ENCODE measurements around the gene RPE65.
"Not testable (repeated sequence)": the region's sequence is repeated elsewhere in the genome, so short reads cannot be mapped to it uniquely, and the experiment has no call there.

Gene RPE65

DNA sequence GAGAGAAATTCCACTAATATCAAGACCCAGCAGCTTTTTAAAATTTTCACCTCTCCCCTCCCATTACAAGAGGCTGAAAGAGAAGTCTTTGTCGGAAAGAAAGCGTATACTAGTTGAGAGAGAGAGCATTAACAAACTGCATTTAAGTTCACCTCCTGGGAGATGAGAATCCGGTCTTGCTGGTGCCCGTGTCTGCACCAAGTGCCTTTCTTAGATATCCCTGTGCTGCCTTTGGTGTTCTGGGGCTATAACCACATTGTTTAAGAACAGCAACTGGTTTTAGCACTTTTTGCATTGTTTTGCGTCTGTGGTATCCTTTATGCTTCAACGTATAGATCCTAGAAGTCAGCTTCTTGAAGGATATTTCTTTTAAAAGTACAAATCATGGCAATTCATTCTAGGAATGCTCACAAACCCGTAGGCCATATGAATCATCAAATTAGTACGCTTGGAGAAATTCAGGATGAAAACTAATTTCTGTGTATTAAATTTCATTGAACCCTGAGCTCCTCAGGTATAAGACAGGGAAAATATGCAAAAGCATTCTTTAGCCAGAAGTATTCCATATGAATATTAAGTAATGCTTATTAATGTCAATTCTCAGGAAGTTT, 3.4 kb upstream of the RPE65 start:
- no peak for DNase-seq (ENCODE audit: low read depth)

GRCh38 chr1:68448365-68448764, 1.4 kb downstream of the RPE65 start:
- DNase-seq (ENCODE audit: low read depth): no peak

GRCh38 chr1:68445709-68446108, 4.0 kb downstream of the RPE65 start:
- no peak for DNase-seq (ENCODE audit: low read depth)

GRCh38 chr1:68442822-68443556, 6.8 kb downstream of the RPE65 start:
- DNase-seq (ENCODE audit: low read depth): no peak

GRCh38 chr1:68442006-68442405, 7.7 kb downstream of the RPE65 start:
- DNase-seq (ENCODE audit: low read depth): no peak

- DNase-seq (ENCODE audit: low read depth): no peak
Measured at GRCh38 chr1:68438310-68438709, 11.4 kb downstream of the RPE65 start.

- no peak for DNase-seq (ENCODE audit: low read depth)
Measured at GRCh38 chr1:68433395-68433794, 16.4 kb downstream of the RPE65 start.

DNA sequence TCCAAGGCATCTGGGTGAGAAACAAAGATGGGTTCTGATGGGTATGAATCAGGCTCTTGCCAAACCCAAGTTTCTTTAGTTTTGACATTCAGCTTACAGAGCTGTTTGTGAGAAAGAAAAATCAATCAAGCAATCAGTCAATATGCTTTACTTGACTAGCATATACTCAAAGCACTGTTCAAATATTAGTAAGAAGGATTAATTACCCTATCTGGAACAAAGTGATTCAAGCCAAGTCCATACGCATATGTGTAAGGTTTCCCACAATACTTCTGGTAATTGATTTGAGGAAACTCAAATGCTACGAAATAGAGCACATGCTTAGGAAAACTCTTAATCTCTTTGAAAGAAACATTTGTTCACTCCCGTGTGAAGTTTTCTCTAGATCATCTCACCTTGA, 18.7 kb downstream of the RPE65 start:
- DNase-seq (ENCODE audit: low read depth): no peak

GRCh38 chr1:68429233-68429808, 20.4 kb downstream of the RPE65 start:
- DNase-seq (ENCODE audit: low read depth): no peak

GRCh38 chr1:68426594-68426993, 23.2 kb downstream of the RPE65 start:
- no peak for DNase-seq (ENCODE audit: low read depth)

- DNase-seq (ENCODE audit: low read depth): no peak
Measured at GRCh38 chr1:68421350-68421749, 28.4 kb downstream of the RPE65 start.

- no peak for DNase-seq (ENCODE audit: low read depth)
Measured at GRCh38 chr1:68409426-68409825, 40.3 kb downstream of the RPE65 start.

DNA sequence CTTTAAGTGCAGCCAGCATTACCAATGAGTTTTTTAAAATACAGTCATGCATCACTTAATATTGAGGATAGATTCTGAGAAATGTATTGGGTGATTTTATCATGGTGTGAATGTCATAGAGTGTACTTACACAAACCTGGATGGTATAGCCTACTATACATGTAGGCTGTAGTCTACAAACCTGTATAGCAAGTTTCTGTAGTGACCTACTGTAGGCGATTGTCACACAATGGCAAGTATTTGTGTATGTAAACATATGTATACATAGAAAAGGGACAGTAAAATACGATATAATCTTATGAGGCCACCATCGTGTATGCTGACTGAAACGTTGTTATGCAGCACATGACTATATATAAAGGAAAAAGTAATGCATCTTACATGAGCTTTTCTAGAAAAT, 48.2 kb downstream of the RPE65 start:
- DNase-seq (ENCODE audit: low read depth): no peak

DNA sequence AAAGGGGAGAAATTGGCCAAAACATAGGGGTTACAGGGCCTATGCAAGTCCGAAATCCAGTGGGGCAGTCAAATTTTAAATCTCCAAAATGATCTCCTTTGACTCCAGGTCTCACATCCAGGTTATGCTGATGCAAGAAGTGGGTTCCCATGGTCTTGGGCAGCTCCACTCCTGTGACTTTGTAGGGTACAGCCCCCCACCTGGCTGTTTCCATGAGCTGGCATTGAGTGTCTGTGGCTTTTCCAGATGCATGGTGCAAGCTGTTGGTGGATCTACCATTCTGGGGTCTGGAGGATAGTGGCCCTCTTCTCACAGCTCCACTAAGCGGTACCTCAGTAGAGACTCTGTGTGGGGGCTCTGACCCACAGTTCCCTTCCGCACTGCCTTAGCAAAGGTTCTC, 54.2 kb downstream of the RPE65 start:
- DNase-seq (ENCODE audit: low read depth): not testable (repeated sequence)

- not testable (repeated sequence) for DNase-seq (ENCODE audit: low read depth)
Measured at GRCh38 chr1:68392474-68392873, 57.3 kb downstream of the RPE65 start.

DNA sequence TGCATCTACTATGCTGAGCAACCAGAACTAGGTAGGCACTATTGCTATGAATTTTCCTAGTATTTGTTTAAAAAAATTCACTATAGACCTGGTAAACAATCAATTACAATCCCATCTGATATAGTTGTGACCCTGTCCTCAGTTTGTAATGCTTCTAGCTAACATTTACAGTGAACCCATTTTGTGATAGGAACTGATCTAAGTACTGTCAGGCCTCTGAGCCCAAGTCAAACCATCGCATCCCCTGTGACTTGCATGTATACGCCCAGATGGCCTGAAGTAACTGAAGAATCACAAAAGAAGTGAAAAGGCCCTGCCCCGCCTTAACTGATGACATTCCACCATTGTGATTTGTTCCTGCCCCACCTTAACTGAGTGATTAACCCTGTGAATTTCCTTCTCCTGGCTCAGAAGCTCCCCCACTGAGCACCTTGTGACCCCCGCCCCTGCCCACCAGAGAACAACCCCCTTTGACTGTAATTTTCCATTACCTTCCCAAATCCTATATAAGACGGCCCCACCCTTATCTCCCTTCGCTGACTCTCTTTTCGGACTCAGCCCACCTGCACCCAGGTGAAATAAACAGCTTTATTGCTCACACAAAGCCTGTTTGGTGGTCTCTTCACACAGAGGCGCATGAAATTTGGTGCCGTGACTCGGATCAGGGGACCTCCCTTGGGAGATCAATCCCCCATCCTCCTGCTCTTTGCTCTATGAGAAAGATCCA, 63.8 kb downstream of the RPE65 start:
- not testable (repeated sequence) for DNase-seq (ENCODE audit: low read depth)

DNA sequence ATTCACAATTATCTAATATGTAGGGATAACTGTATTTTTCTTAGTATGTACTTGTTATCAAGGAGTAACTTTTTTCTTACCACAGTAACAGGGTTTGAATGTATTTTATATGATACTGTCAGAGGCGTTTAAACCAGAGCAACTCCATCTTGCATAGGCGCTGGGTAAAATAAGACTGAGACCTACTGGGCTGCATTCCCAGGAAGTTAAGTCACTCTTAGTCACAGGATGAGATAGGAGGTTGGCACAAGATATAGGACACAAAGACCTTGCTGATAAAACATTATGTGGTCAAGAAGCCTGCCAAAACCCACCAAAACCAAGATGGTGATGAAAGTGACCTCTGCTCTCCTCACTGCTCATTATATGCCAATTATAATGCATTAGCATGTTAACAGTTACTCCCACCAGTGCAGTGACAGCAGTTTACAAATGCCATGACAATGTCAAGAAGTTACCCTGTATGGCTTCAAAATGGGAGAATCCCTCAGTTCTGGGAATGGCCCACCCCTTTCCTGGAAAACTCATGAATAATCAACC, 64.8 kb downstream of the RPE65 start:
- DNase-seq (ENCODE audit: low read depth): no peak

DNA sequence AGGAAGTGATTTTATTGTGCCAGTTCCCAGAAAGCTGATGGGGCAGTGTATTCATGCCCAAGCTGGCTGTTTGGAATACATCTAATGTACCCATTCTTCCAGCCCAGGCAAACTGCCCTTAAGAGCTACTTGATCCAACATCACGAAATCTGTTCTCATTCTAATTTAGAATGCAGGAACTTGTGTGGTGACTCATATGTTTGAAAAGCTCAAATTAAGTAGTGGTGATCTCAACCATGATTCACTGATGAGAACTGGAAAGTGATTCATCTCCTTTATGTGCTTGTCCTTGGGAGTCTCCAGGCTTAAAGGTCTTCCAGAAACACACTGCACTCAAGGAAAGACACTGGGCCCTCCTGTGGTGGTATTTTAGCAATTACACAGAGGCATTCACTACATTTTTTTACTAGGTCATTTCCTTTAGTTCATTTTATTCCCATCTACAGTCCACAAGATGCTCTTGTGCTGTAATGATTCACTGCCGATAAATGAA, 65.4 kb downstream of the RPE65 start:
- DNase-seq (ENCODE audit: low read depth): no peak

DNA sequence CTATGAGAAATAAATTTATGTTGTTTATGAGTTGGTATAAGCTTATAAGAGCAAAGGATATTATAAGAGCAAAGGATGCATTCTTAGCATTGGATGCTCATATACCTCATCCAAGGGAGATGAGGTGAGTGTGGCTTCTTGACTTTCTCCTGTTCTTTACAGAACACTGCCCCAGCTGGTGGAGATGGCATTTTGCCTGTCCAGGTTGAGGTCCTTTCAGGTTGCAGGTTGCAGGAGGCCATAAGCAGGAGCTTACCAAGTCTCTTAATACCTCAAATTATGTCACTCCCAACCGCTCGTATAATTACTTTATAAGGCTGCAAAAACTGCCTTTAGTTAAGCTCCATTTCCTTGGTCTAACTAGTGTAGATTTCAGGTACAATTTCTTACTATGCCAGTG, 66.7 kb downstream of the RPE65 start:
- DNase-seq (ENCODE audit: low read depth): no peak

DNA sequence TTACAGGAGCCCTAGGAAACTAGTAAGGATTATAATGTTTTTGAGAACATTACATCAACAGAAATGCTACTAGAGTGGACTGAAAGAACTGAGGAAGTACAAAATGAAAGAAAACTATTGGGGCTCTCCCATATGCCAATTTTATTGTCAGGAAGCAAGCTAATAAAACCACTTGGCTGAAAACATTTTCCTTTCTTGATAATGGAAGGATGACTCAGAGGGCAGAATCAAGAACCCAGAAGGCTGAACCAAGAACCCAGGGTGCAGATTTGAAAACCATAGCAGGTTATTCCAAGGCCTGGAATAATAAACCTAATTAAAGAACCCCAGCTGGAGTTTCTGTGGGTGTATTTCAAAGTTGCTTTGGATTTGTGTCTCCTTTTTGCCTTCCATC, 70.7 kb downstream of the RPE65 start:
- DNase-seq (ENCODE audit: low read depth): no peak

All from stimulated activated CD8-positive, alpha-beta memory T cell treated with anti-CD3 and anti-CD28 coated beads, Interleukin-4, amount 100 ng/mL, for 24 hours (primary cell).